OCI-LY1 (cell line): Measurements from ENCODE around the gene PXT1.
"Not testable (repeated sequence)": the region's sequence is repeated elsewhere in the genome, so short reads cannot be mapped to it uniquely, and the experiment has no call there.

Experiments
- H2AFZ ChIP-seq: fragments of 200-600 bp; sonication (generic), shearing (Covaris generic); 2 replicates; pipeline ENCODE4 v1.6.0; 2014; ENCODE audit warnings: antibody characterized with exemption, mild to moderate bottlenecking, low read length
- H3F3A ChIP-seq: fragments of 200-600 bp; sonication (generic), shearing (Covaris generic); 2 replicates; pipeline ENCODE4 v1.6.0; 2014; ENCODE audit warnings: mild to moderate bottlenecking, antibody characterized with exemption, low read length, moderate library complexity; ENCODE audit not compliant: insufficient read depth
- H3K27ac ChIP-seq: fragments of 200-600 bp; sonication (generic); 2 replicates; pipeline ENCODE4 v1.5.1; 2014; ENCODE audit warnings: low read length, mixed run types, mild to moderate bottlenecking, low read depth; ENCODE audit not compliant: poor library complexity, severe bottlenecking
- H3K27me3 ChIP-seq: fragments of 200-600 bp; sonication (generic); 2 replicates; pipeline ENCODE4 v1.6.0; 2014; ENCODE audit warnings: antibody characterized with exemption, mild to moderate bottlenecking, low read length, moderate library complexity; ENCODE audit not compliant: insufficient read depth
- H3K36me3 ChIP-seq: fragments of 200-600 bp; sonication (generic); 2 replicates; pipeline ENCODE4 v1.6.1; 2014; ENCODE audit warnings: mild to moderate bottlenecking, antibody characterized with exemption, low read length, moderate library complexity, mixed read lengths; ENCODE audit not compliant: insufficient read depth
- H3K4me1 ChIP-seq: fragments of 200-600 bp; sonication (generic); 2 replicates; pipeline ENCODE4 v1.5.1; 2014; ENCODE audit warnings: mild to moderate bottlenecking, low read length, moderate library complexity; ENCODE audit not compliant: insufficient read depth, severe bottlenecking
- H3K4me2 ChIP-seq: fragments of 200-600 bp; sonication (generic), shearing (Covaris generic); 2 replicates; pipeline ENCODE4 v1.6.1; 2014; ENCODE audit warnings: low read length
- H3K4me3 ChIP-seq: fragments of 200-600 bp; sonication (generic); 2 replicates; pipeline ENCODE4 v1.5.1; 2014; ENCODE audit warnings: low read length, low read depth, mild to moderate bottlenecking, mixed read lengths; ENCODE audit not compliant: poor library complexity, severe bottlenecking
- H3K79me2 ChIP-seq: fragments of 200-600 bp; shearing (Covaris generic); 2 replicates; pipeline ENCODE4 v1.6.1; 2016; ENCODE audit warnings: mixed run types, low read length, mixed read lengths; ENCODE audit not compliant: insufficient read depth
- H3K9ac ChIP-seq: fragments of 200-600 bp; sonication (generic), shearing (Covaris generic); 2 replicates; pipeline ENCODE4 v1.6.1; 2014; ENCODE audit warnings: mild to moderate bottlenecking, low read length, mixed read lengths
- H3K9me2 ChIP-seq: fragments of 200-600 bp; sonication (generic), shearing (Covaris generic); 2 replicates; pipeline ENCODE4 v1.6.1; 2014; ENCODE audit warnings: low read depth, mild to moderate bottlenecking, low read length, mixed read lengths
- H3K9me3 ChIP-seq: fragments of 200-600 bp; shearing (Covaris generic); 2 replicates; pipeline ENCODE4 v1.6.1; 2014; ENCODE audit warnings: low read length, mixed read lengths
- H4K20me1 ChIP-seq: fragments of 200-600 bp; sonication (generic), shearing (Covaris generic); 2 replicates; pipeline ENCODE4 v1.6.0; 2016; ENCODE audit warnings: mild to moderate bottlenecking, low read length; ENCODE audit not compliant: insufficient read depth
- EZH2 ChIP-seq: fragments of 200-600 bp; sonication (generic), shearing (Covaris generic); IDR thresholded peaks from 2 replicates; pipeline ENCODE4 v1.8.0; 2017; ENCODE audit warnings: borderline replicate concordance, mixed run types, mild to moderate bottlenecking, antibody characterized with exemption, low read length, moderate library complexity, mixed read lengths
- TF ChIP-seq, protein P1 (sequence below): fragments of 200-600 bp; sonication (generic), shearing (Covaris generic); IDR thresholded peaks from 2 replicates; pipeline ENCODE4 v1.5.1; 2017; ENCODE audit warnings: mild to moderate bottlenecking, antibody characterized with exemption, low read length, moderate library complexity, mixed read lengths

Gene PXT1

DNA sequence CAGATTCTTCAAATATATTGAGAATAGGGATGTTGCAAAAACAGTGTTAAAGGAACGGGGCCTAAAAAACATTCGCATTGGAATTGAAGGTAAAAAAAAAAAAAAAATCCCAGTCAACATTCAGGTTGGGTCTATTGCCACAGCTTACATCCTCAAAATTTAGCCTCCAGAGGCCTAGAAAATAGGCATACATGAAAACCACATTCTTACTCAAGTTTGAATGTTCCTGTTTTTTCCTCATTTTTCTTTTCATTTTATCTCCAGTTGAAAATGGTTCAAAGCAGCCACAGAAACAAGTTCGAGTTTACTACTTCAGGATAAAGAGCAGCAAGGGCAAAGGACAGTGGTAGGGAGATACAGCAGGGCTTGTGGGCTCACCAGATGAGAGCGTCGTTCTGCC lies 42.1 kb upstream of the PXT1 start:
- no peak overlapping the region for H2AFZ ChIP-seq
- H3K4me3 ChIP-seq = no peak overlapping the region
- no peaks in the 10 kb centered on the region for H3K9me2 ChIP-seq
- no peaks in the 10 kb centered on the region for H3K9me3 ChIP-seq
- no peaks in the 10 kb centered on the region for H3K4me1 ChIP-seq
- no peak overlapping the region for H3K9ac ChIP-seq
- H3F3A ChIP-seq = no peaks in the 10 kb centered on the region
- peaks cover 81% of the 10 kb centered on the region for H3K36me3 ChIP-seq
- no peaks in the 10 kb centered on the region for H3K79me2 ChIP-seq
- H3K27me3 ChIP-seq = no peaks in the 10 kb centered on the region
- no peaks in the 10 kb centered on the region for H4K20me1 ChIP-seq
- H3K4me2 ChIP-seq = no peak overlapping the region
- no peak for TF ChIP-seq EZH2
- TF ChIP-seq, protein P1, sequence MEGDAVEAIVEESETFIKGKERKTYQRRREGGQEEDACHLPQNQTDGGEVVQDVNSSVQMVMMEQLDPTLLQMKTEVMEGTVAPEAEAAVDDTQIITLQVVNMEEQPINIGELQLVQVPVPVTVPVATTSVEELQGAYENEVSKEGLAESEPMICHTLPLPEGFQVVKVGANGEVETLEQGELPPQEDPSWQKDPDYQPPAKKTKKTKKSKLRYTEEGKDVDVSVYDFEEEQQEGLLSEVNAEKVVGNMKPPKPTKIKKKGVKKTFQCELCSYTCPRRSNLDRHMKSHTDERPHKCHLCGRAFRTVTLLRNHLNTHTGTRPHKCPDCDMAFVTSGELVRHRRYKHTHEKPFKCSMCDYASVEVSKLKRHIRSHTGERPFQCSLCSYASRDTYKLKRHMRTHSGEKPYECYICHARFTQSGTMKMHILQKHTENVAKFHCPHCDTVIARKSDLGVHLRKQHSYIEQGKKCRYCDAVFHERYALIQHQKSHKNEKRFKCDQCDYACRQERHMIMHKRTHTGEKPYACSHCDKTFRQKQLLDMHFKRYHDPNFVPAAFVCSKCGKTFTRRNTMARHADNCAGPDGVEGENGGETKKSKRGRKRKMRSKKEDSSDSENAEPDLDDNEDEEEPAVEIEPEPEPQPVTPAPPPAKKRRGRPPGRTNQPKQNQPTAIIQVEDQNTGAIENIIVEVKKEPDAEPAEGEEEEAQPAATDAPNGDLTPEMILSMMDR = no peak
- H3K27ac ChIP-seq = no peak overlapping the region

DNA sequence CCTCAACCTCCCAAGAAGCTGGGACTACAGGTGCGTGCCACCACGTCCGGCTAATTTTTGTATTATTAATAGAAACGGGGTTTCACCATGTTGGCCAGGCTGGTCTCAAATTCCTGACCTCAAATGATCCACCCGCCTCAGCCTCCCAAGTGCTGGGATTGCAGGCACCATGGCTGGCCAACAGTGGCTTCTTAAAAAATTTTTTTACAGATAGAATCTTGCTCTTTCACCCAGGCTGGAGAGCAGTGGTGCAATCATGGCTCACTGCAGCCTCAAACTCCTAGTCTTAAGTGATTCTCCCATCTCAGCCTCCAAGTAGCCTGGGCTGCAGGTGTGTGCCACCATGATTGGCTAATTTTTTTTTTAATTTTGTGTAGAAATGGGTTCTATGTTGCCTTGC lies 40.7 kb upstream of the PXT1 start:
- not testable (repeated sequence) for H3K9me2 ChIP-seq, H3F3A ChIP-seq, H3K4me1 ChIP-seq, H2AFZ ChIP-seq, H3K9me3 ChIP-seq, H3K27ac ChIP-seq, H3K79me2 ChIP-seq, H3K4me2 ChIP-seq, H3K4me3 ChIP-seq, H3K9ac ChIP-seq, H4K20me1 ChIP-seq, H3K27me3 ChIP-seq
- peaks cover 86% of the 10 kb centered on the region for H3K36me3 ChIP-seq

DNA sequence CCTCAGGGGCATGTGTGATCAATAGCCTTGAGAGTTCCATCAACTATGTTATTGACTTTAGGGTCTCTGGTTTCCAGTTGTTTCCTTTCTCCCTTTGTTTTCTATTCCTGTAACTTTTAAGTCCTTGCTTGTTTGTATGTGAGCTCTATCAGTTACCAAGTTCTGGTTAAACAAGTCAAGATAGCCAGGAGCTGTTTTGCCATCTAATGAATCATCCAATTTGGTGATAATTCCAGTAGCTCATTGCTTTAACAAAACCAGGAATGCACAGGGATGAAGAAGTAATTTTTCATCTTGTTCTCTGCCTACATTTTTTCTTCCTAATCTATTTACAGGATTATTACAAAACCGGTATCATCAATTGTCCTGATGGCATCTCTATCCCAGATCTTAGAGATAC lies 36.6 kb upstream of the PXT1 start:
- no peaks in the 10 kb centered on the region for H3K4me1 ChIP-seq
- H3K9me3 ChIP-seq = no peaks in the 10 kb centered on the region
- TF ChIP-seq EZH2 = no peak
- TF ChIP-seq, protein P1 = no peak
- no peak overlapping the region for H3K9ac ChIP-seq
- no peak overlapping the region for H2AFZ ChIP-seq
- H3K9me2 ChIP-seq = no peaks in the 10 kb centered on the region
- H3K27ac ChIP-seq = no peak overlapping the region
- no peak overlapping the region for H3K4me2 ChIP-seq
- H3K4me3 ChIP-seq = no peak overlapping the region
- no peaks in the 10 kb centered on the region for H3K79me2 ChIP-seq
- H3K27me3 ChIP-seq = no peaks in the 10 kb centered on the region
- no peaks in the 10 kb centered on the region; the same call in 1 of the 2 replicates for H3F3A ChIP-seq
- peaks cover 74% of the 10 kb centered on the region for H3K36me3 ChIP-seq
- no peaks in the 10 kb centered on the region for H4K20me1 ChIP-seq

DNA sequence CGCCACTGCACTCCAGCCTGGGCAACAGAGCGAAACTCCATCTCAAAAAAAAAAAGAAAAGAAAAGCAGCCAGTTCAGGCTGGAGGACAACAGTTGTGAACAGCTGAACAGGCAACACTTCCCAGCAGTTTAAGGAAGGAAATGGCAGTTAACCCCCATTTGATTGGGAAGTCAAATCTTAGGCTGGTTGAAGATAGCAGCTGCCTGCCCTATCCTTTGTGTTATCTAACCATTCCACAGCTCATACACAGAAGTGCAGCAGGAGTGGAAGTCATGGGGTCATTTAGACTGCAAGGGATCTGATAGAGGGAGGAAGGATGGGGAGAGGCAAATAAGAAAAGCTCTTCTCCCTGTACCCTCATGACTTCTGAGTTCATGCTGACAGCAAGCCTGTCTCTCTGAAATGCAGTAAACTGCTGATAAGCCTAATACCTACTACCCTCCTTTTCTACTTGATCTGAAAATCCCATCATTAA lies 35.4 kb upstream of the PXT1 start:
- H3K79me2 ChIP-seq = no peaks in the 10 kb centered on the region
- no peak for TF ChIP-seq EZH2
- TF ChIP-seq, protein P1 = no peak
- no peaks in the 10 kb centered on the region for H3K9me2 ChIP-seq
- H3K27me3 ChIP-seq = no peaks in the 10 kb centered on the region
- H3K9me3 ChIP-seq = no peaks in the 10 kb centered on the region
- H3K9ac ChIP-seq = no peak overlapping the region
- H3K4me2 ChIP-seq = no peak overlapping the region
- no peaks in the 10 kb centered on the region; the same call in 1 of the 2 replicates for H3F3A ChIP-seq
- H3K4me3 ChIP-seq = no peak overlapping the region
- no peaks in the 10 kb centered on the region for H4K20me1 ChIP-seq
- no peak overlapping the region for H2AFZ ChIP-seq
- H3K4me1 ChIP-seq = no peaks in the 10 kb centered on the region
- H3K36me3 ChIP-seq = peaks cover 71% of the 10 kb centered on the region
- H3K27ac ChIP-seq = no peak overlapping the region
